ENCODE measurements around the gene WDR82.

Gene WDR82

GRCh38 chr3:52216585-52217408, 61.7 kb downstream of the WDR82 start:
- peaks cover 60% of the 10 kb centered on the region for H3K4me1 Mint-ChIP-seq
- ATAC-seq (replicated peaks; ENCODE audit: extremely low read depth, poor library complexity, severe bottlenecking) (peak; percentile 52), DNase-seq (ENCODE audit: low spot score in 2 of 2) (no peak)
- H3K9me3 Mint-ChIP-seq: no peaks in the 10 kb centered on the region
- no peaks in the 10 kb centered on the region for H3K27me3 Mint-ChIP-seq
- peak overlapping the region; percentile 66 for H3K4me3 Mint-ChIP-seq
- H3K36me3 Mint-ChIP-seq (ENCODE audit: insufficient read depth): peaks cover 25% of the 10 kb centered on the region
- H3K27ac Mint-ChIP-seq (ENCODE audit: low read depth): peak overlapping the region; percentile 79

- H3K9me3 Mint-ChIP-seq: no peaks in the 10 kb centered on the region
- H3K27ac Mint-ChIP-seq (ENCODE audit: low read depth): peak overlapping the region; percentile 74
- no peak for ATAC-seq (replicated peaks; ENCODE audit: extremely low read depth, poor library complexity, severe bottlenecking)
- H3K36me3 Mint-ChIP-seq (ENCODE audit: insufficient read depth): peaks cover 30% of the 10 kb centered on the region
- H3K4me3 Mint-ChIP-seq: no peak overlapping the region
- no peaks in the 10 kb centered on the region for H3K27me3 Mint-ChIP-seq
- no peak for DNase-seq (ENCODE audit: low spot score in 2 of 2)
- H3K4me1 Mint-ChIP-seq: peaks cover 51% of the 10 kb centered on the region
Observed at GRCh38 chr3:52215351-52215750, 63.1 kb downstream of the WDR82 start.

GRCh38 chr3:52213901-52214300, 64.5 kb downstream of the WDR82 start:
- no peak for DNase-seq (ENCODE audit: low spot score in 2 of 2)
- peaks cover 40% of the 10 kb centered on the region for H3K36me3 Mint-ChIP-seq (ENCODE audit: insufficient read depth)
- no peak for ATAC-seq (replicated peaks; ENCODE audit: extremely low read depth, poor library complexity, severe bottlenecking)
- no peaks in the 10 kb centered on the region for H3K9me3 Mint-ChIP-seq
- no peak overlapping the region for H3K4me3 Mint-ChIP-seq
- no peaks in the 10 kb centered on the region for H3K27me3 Mint-ChIP-seq
- no peak overlapping the region for H3K27ac Mint-ChIP-seq (ENCODE audit: low read depth)
- H3K4me1 Mint-ChIP-seq: peaks cover 36% of the 10 kb centered on the region

- ATAC-seq (replicated peaks; ENCODE audit: extremely low read depth, poor library complexity, severe bottlenecking) (no peak), DNase-seq (ENCODE audit: low spot score in 2 of 2) (no peak)
- Mint-ChIP-seq H3K27ac (ENCODE audit: low read depth) (no peak overlapping the region), H3K27me3 (no peaks in the 10 kb centered on the region), H3K36me3 (ENCODE audit: insufficient read depth) (peaks cover 48% of the 10 kb centered on the region), H3K9me3 (no peaks in the 10 kb centered on the region), H3K4me3 (no peak overlapping the region), H3K4me1 (peaks cover 28% of the 10 kb centered on the region)
Observed at GRCh38 chr3:52213005-52213404, 65.4 kb downstream of the WDR82 start.

GRCh38 chr3:52211268-52211891, 67.1 kb downstream of the WDR82 start:
- ATAC-seq (replicated peaks; ENCODE audit: extremely low read depth, poor library complexity, severe bottlenecking): no peak
- H3K36me3 Mint-ChIP-seq (ENCODE audit: insufficient read depth): peaks cover 63% of the 10 kb centered on the region
- peaks cover 11% of the 10 kb centered on the region for H3K4me1 Mint-ChIP-seq
- no peaks in the 10 kb centered on the region for H3K27me3 Mint-ChIP-seq
- H3K4me3 Mint-ChIP-seq: no peak overlapping the region
- no peak overlapping the region for H3K27ac Mint-ChIP-seq (ENCODE audit: low read depth)
- H3K9me3 Mint-ChIP-seq: no peaks in the 10 kb centered on the region
- no peak for DNase-seq (ENCODE audit: low spot score in 2 of 2)

GRCh38 chr3:52210550-52211046, 67.9 kb downstream of the WDR82 start:
- no peak for DNase-seq (ENCODE audit: low spot score in 2 of 2)
- no peaks in the 10 kb centered on the region for H3K27me3 Mint-ChIP-seq
- ATAC-seq (replicated peaks; ENCODE audit: extremely low read depth, poor library complexity, severe bottlenecking): no peak

GRCh38 chr3:52210037-52210436, 68.4 kb downstream of the WDR82 start:
- Mint-ChIP-seq H3K27ac (ENCODE audit: low read depth) (no peak overlapping the region), H3K4me1 (peaks cover 3% of the 10 kb centered on the region), H3K4me3 (no peak overlapping the region), H3K27me3 (no peaks in the 10 kb centered on the region), H3K9me3 (no peaks in the 10 kb centered on the region), H3K36me3 (ENCODE audit: insufficient read depth) (peaks cover 76% of the 10 kb centered on the region)
- ATAC-seq (replicated peaks; ENCODE audit: extremely low read depth, poor library complexity, severe bottlenecking): no peak
- no peak for DNase-seq (ENCODE audit: low spot score in 2 of 2)

More at GRCh38 chr3:52210550-52211046, 67.9 kb downstream of the WDR82 start:
- Mint-ChIP-seq H3K36me3 (ENCODE audit: insufficient read depth) (peaks cover 70% of the 10 kb centered on the region), H3K4me3 (no peak overlapping the region), H3K9me3 (no peaks in the 10 kb centered on the region), H3K27ac (ENCODE audit: low read depth) (no peak overlapping the region), H3K4me1 (peaks cover 9% of the 10 kb centered on the region)

GRCh38 chr3:52208556-52208955, 69.9 kb downstream of the WDR82 start:
- Mint-ChIP-seq H3K4me3 (no peak overlapping the region), H3K27me3 (no peaks in the 10 kb centered on the region), H3K9me3 (no peaks in the 10 kb centered on the region), H3K36me3 (ENCODE audit: insufficient read depth) (peaks cover 78% of the 10 kb centered on the region), H3K4me1 (no peaks in the 10 kb centered on the region), H3K27ac (ENCODE audit: low read depth) (no peak overlapping the region)
- ATAC-seq (replicated peaks; ENCODE audit: extremely low read depth, poor library complexity, severe bottlenecking) (no peak), DNase-seq (ENCODE audit: low spot score in 2 of 2) (no peak)

GRCh38 chr3:52205727-52206372, 72.6 kb downstream of the WDR82 start:
- ATAC-seq (replicated peaks; ENCODE audit: extremely low read depth, poor library complexity, severe bottlenecking): no peak
- H3K27ac Mint-ChIP-seq (ENCODE audit: low read depth): no peak overlapping the region
- no peaks in the 10 kb centered on the region for H3K27me3 Mint-ChIP-seq
- no peaks in the 10 kb centered on the region for H3K9me3 Mint-ChIP-seq
- DNase-seq (ENCODE audit: low spot score in 2 of 2): no peak
- H3K4me1 Mint-ChIP-seq: peaks cover 10% of the 10 kb centered on the region
- no peak overlapping the region for H3K4me3 Mint-ChIP-seq
- H3K36me3 Mint-ChIP-seq (ENCODE audit: insufficient read depth): peaks cover 83% of the 10 kb centered on the region

Measured in central memory CD8-positive, alpha-beta T cell (primary cell).